ENCODE results near the gene PRELID3B. TPM values are rescaled to one million over a fixed set of nuclear protein-coding genes. Genes with fewer than 3 reads are reported as not detected.

The PRELID3B gene
- total RNA-seq, 1 experiment from 2014 or later = 129 TPM

DNA sequence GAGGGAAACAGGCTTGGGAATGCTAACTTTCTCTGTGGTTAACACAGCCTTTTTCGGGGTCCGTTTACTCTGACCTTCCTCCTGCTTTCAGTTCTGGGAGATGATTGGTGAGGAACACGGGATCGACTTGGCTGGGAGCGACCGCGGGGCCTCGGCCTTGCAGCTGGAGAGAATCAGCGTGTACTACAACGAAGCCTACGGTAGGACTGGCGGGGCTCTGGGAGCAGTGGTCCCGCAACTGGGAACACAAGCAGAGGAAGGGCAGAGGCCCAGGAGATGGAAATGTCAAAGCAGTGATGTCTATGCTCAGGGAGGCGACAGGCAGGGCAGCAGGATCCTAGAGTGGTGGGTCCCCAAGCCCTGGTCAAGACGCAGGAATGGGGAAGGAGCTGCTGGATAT, 19.8 kb downstream of the PRELID3B start:
- intact Hi-C loops (cut with micrococcal nuclease) = no loop called here
- Histone ChIP-seq H3K36me3 (ENCODE audit: control insufficient read depth in 1 of 2, insufficient read depth in 2 of 2, low read length in 2 of 2) (peaks cover 14 to 41% of the 10 kb centered on the region in 2 experiments; a peak in 3 of 4 replicates), H3K4me2 (ENCODE audit: low read length) (no peak overlapping the region), H3K9ac (ENCODE audit: low read length) (no peak overlapping the region), H3K27me3 (ENCODE audit: insufficient read depth, low read length) (no peaks in the 10 kb centered on the region), H4K20me1 (ENCODE audit: insufficient read depth) (peaks cover 15% of the 10 kb centered on the region; the same call in 1 of the 2 replicates), H3K9me2 (ENCODE audit: insufficient read depth) (no peaks in the 10 kb centered on the region), H3K27ac (ENCODE audit: low read depth, low read length) (no peak overlapping the region), H2AFZ (ENCODE audit: low read depth, low read length, poor library complexity, severe bottlenecking) (no peak overlapping the region), H3K9me3 (ENCODE audit: control insufficient read depth in 1 of 2, insufficient read depth in 1 of 2, low read depth in 1 of 2, low read length in 2 of 2) (no peaks in the 10 kb centered on the region), H3K4me1 (ENCODE audit: control insufficient read depth in 1 of 2, insufficient read depth in 2 of 2, low read length in 2 of 2) (no peaks in the 10 kb centered on the region), H3K4me3 (replicated peaks in 1 of 2; ENCODE audit: low read depth in 1 of 2, low read length in 2 of 2) (no peak overlapping the region), H3K79me2 (ENCODE audit: insufficient read depth, low read length) (peaks cover 32% of the 10 kb centered on the region)
- ChIA-PET CTCF (no interaction called here), RAD21 (ENCODE audit: low non-redundant PET in 1 of 2, low total read pairs in 2 of 2, uncharacterized antibody in 2 of 2, unreplicated experiment in 2 of 2) (no interaction called here), POLR2A (no interaction called here)
- no peak for TF ChIP-seq CBX3 (IDR thresholded peaks at IDR 0.05; ENCODE audit: low read depth)
- no peak for TF ChIP-seq JUND (IDR thresholded peaks at IDR 0.05)
- TF ChIP-seq, protein P1, sequence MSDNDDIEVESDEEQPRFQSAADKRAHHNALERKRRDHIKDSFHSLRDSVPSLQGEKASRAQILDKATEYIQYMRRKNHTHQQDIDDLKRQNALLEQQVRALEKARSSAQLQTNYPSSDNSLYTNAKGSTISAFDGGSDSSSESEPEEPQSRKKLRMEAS (IDR thresholded peaks at IDR 0.05) = no peak
- TF ChIP-seq, protein P2, sequence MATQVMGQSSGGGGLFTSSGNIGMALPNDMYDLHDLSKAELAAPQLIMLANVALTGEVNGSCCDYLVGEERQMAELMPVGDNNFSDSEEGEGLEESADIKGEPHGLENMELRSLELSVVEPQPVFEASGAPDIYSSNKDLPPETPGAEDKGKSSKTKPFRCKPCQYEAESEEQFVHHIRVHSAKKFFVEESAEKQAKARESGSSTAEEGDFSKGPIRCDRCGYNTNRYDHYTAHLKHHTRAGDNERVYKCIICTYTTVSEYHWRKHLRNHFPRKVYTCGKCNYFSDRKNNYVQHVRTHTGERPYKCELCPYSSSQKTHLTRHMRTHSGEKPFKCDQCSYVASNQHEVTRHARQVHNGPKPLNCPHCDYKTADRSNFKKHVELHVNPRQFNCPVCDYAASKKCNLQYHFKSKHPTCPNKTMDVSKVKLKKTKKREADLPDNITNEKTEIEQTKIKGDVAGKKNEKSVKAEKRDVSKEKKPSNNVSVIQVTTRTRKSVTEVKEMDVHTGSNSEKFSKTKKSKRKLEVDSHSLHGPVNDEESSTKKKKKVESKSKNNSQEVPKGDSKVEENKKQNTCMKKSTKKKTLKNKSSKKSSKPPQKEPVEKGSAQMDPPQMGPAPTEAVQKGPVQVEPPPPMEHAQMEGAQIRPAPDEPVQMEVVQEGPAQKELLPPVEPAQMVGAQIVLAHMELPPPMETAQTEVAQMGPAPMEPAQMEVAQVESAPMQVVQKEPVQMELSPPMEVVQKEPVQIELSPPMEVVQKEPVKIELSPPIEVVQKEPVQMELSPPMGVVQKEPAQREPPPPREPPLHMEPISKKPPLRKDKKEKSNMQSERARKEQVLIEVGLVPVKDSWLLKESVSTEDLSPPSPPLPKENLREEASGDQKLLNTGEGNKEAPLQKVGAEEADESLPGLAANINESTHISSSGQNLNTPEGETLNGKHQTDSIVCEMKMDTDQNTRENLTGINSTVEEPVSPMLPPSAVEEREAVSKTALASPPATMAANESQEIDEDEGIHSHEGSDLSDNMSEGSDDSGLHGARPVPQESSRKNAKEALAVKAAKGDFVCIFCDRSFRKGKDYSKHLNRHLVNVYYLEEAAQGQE (IDR thresholded peaks at IDR 0.05; ENCODE audit: low read depth) = no peak
- no peak for TF ChIP-seq EZH2phosphoT487 (IDR thresholded peaks at IDR 0.05; ENCODE audit: borderline replicate concordance)
- TF ChIP-seq SP1 (IDR thresholded peaks at IDR 0.05; ENCODE audit: low read depth) = no peak
- no peak for TF ChIP-seq YY1 (IDR thresholded peaks at IDR 0.05; ENCODE audit: extremely low read depth, insufficient replicate concordance, low read depth, low read length)
- TF ChIP-seq RAD21 (IDR thresholded peaks at IDR 0.05; ENCODE audit: low read depth) = no peak
- no peak for TF ChIP-seq ZFX (IDR thresholded peaks at IDR 0.05)
- no peak for TF ChIP-seq CEBPB (IDR thresholded peaks at IDR 0.05; ENCODE audit: low read depth)
- TF ChIP-seq POLR2A (IDR thresholded peaks at IDR 0.05; ENCODE audit: borderline replicate concordance, extremely low read depth, insufficient read depth, insufficient read length) = no peak
- TF ChIP-seq POLR2AphosphoS5 (IDR thresholded peaks at IDR 0.05; ENCODE audit: low read depth, low read length) = no peak
- TF ChIP-seq ELF1 (IDR thresholded peaks at IDR 0.05; ENCODE audit: borderline replicate concordance, low read depth) = no peak
- no peak for TF ChIP-seq SRF (IDR thresholded peaks at IDR 0.05; ENCODE audit: low read depth)
- TF ChIP-seq, protein P3, sequence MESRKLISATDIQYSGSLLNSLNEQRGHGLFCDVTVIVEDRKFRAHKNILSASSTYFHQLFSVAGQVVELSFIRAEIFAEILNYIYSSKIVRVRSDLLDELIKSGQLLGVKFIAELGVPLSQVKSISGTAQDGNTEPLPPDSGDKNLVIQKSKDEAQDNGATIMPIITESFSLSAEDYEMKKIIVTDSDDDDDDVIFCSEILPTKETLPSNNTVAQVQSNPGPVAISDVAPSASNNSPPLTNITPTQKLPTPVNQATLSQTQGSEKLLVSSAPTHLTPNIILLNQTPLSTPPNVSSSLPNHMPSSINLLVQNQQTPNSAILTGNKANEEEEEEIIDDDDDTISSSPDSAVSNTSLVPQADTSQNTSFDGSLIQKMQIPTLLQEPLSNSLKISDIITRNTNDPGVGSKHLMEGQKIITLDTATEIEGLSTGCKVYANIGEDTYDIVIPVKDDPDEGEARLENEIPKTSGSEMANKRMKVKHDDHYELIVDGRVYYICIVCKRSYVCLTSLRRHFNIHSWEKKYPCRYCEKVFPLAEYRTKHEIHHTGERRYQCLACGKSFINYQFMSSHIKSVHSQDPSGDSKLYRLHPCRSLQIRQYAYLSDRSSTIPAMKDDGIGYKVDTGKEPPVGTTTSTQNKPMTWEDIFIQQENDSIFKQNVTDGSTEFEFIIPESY (IDR thresholded peaks at IDR 0.05; ENCODE audit: extremely low read depth, insufficient replicate concordance, low read length) = no peak
- TF ChIP-seq TCF7L2 (IDR thresholded peaks at IDR 0.05; ENCODE audit: borderline replicate concordance, extremely low read depth, insufficient read depth, insufficient read length) = no peak
- DNase-seq (ENCODE audit: low read depth, low spot score) (no peak), ATAC-seq (no peak)
- no TSS peak for BruUV-seq (replicated peaks)
